ENCODE measurements around the gene VSIR. TPM values are rescaled to one million over a fixed set of nuclear protein-coding genes. Genes with fewer than 3 reads are reported as not detected.

VSIR gene
- total and polyA plus RNA-seq, 11 donors: 32.6 to 181 (median 83.2) TPM

DNA sequence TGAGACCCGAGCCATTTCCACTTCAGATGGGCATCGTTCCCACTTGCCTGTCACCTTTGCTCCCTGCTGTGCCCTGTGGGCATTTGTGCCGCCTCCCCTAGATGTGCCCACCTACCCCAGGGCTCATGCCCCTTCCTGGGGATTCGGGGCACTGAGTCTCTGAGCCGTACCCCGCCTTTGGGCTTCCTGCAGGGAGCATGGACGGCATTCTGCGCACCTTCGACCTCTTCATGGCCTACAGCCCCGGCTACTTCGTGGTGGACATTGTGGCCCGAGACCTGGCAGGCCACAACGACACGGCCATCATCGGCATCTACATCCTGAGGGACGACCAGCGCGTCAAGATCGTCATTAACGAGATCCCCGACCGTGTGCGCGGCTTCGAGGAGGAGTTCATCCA is 36.3 kb upstream of the VSIR start:
- 84 to 91% (median 90%) methylated on average over 24 to 25 of the region's 25 CpGs for WGBS, 4 donors
- H3K4me1 ChIP-seq: peaks cover 0 to 26% (median 5%) of the 10 kb centered on the region in 12 donors
- intact Hi-C loops (cut with DNase I): loop anchor here in 9 of 10 donors (5.0 to 10.0 kb wide), 11 partner anchors 102 to 497 kb away; partner anchors contain the start of genes SLC29A3 (in 4 of the 9) and CDH23 (in 3 of the 9)

DNA sequence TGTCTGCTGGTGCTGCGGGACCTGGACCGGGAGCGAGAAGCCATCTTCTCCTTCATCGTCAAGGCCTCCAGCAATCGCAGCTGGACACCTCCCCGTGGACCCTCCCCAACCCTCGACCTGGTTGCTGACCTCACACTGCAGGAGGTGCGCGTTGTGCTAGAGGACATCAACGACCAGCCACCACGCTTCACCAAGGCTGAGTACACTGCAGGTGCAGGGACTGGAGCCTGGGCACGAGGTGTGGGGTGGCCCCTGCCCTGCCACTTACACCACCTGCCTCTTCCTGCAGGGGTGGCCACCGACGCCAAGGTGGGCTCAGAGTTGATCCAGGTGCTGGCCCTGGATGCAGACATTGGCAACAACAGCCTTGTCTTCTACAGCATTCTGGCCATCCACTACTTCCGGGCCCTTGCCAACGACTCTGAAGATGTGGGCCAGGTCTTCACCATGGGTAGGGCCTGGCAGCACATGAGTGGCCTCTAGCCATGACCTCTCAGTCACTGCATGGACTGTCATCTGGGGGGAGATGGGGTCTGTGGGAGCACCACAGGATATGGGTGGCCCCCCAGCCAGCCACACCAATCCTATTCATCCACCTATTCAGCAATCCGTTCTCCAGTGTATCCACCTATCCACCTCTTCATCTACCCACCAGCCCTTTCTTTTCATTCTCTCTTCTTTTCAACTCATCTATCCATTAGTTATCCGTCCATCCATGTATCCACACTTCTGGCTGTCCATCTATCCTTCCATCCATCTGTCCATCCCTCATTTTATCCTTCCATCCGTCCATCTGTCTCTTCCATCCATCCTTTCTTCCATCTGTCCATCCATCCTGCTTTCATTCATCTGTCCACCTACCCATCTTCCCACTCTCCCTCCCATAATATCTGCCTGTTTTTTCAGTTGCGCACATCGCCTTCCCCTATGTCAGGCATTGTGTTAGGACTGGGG is 34.5 kb upstream of the VSIR start:
- Histone ChIP-seq H3K36me3 (no peaks in the 10 kb centered on the region), H3K27ac (no peak overlapping the region), H3K9me3 (no peaks in the 10 kb centered on the region), H3K4me3 (no peak overlapping the region), H3K4me1 (peaks cover 0 to 31% (median 2%) of the 10 kb centered on the region in 12 donors), H3K27me3 (peaks cover 0 to 10% (median 0%) of the 10 kb centered on the region in 9 donors)
- TF ChIP-seq POLR2A (IDR thresholded peaks at IDR 0.05): no peak
- TF ChIP-seq, protein P1, sequence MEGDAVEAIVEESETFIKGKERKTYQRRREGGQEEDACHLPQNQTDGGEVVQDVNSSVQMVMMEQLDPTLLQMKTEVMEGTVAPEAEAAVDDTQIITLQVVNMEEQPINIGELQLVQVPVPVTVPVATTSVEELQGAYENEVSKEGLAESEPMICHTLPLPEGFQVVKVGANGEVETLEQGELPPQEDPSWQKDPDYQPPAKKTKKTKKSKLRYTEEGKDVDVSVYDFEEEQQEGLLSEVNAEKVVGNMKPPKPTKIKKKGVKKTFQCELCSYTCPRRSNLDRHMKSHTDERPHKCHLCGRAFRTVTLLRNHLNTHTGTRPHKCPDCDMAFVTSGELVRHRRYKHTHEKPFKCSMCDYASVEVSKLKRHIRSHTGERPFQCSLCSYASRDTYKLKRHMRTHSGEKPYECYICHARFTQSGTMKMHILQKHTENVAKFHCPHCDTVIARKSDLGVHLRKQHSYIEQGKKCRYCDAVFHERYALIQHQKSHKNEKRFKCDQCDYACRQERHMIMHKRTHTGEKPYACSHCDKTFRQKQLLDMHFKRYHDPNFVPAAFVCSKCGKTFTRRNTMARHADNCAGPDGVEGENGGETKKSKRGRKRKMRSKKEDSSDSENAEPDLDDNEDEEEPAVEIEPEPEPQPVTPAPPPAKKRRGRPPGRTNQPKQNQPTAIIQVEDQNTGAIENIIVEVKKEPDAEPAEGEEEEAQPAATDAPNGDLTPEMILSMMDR (IDR thresholded peaks at IDR 0.05): no peak
- WGBS, 4 donors: 92 to 93% (median 93%) methylated on average over 16 to 21 of the region's 21 CpGs
- DNase-seq (peak in 1 of 5 donors; percentile 41), ATAC-seq (no peak)
- intact Hi-C loops (cut with DNase I): loop anchor here in 1 of 10 donors (10.0 kb wide), 1 partner anchor 413 kb away; the partner anchor contains the start of gene CDH23

More for the DNA sequence above, 36.3 kb upstream of the VSIR start:
- DNase-seq (peak in 1 of 5 donors; percentile 41), ATAC-seq (no peak)
- TF ChIP-seq POLR2A (IDR thresholded peaks at IDR 0.05): no peak
- TF ChIP-seq, protein P1 (IDR thresholded peaks at IDR 0.05): no peak
- Histone ChIP-seq H3K36me3 (peaks cover 0 to 3% (median 0%) of the 10 kb centered on the region in 9 donors), H3K27me3 (peaks cover 0 to 10% (median 0%) of the 10 kb centered on the region in 9 donors), H3K27ac (no peak overlapping the region), H3K9me3 (no peaks in the 10 kb centered on the region), H3K4me3 (no peak overlapping the region)

DNA sequence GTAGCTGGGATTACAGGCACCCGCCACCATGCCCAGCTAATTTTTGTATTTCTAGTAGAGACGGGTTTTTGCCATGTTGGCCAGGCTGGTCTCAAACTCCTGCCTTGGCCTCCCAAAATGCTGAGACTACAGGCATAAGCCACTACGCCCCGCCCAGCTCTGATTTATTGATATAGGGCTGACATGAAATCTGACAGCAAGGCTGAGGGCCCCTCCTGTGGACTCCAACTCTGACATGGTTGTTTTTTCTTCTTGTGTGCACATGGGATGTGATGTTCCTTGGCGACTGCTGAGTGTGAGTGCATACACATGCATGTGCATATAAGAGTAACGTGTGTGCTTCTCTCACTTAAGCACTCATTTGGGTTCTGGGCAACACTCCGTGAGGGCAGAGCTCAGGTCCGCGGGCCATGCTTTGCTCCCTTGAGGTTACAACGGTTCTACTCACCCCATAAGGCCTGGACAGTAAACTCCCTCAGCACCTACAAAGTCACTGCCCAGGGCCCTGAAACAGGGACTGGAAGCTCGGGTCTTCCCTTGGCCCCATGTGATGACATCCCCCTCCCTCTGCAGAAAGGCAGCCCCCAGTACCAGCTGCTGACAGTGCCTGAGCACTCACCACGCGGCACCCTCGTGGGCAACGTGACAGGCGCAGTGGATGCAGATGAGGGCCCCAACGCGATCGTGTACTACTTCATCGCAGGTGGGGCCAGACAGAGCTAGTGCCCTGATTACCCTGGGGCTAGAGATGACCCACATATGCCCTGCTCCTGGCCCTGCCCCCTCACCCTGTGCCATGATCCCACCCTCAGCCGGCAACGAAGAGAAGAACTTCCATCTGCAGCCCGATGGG is 33.6 kb upstream of the VSIR start:
- Histone ChIP-seq H3K27ac (no peak overlapping the region), H3K9me3 (no peaks in the 10 kb centered on the region), H3K27me3 (peaks cover 0 to 10% (median 0%) of the 10 kb centered on the region in 9 donors), H3K36me3 (no peaks in the 10 kb centered on the region), H3K4me3 (no peak overlapping the region), H3K4me1 (peaks cover 0 to 28% (median 0%) of the 10 kb centered on the region in 12 donors)
- DNase-seq: peak in 1 of 5 donors; percentile 22
- intact Hi-C loops (cut with DNase I): loop anchor here in 1 of 10 donors (10.0 kb wide), 1 partner anchor 412 kb away; the partner anchor contains the start of gene CDH23
- ATAC-seq: no peak
- TF ChIP-seq POLR2A (IDR thresholded peaks at IDR 0.05): no peak
- TF ChIP-seq, protein P1 (IDR thresholded peaks at IDR 0.05): no peak
- WGBS, 4 donors: 86 to 94% (median 91%) methylated on average over 23 of the region's 23 CpGs

All from heart left ventricle (tissue), 16 donors.